HEK293 (cell line): ENCODE results near the gene GPT2.

ENCODE experiments used
- CTCF ChIA-PET: fragments of 350-600 bp; formaldehyde crosslinking; extraction: SDS; loops from one replicate; lab custom pipeline; 2021; ENCODE audit warnings: antibody characterized with exemption; lab: Yijun Ruan, JAX
- POLR2A ChIA-PET: fragments of 300-600 bp; formaldehyde crosslinking; extraction: SDS; loops from one replicate; lab custom pipeline; 2020; ENCODE audit warnings: antibody characterized with exemption, inconsistent platforms; lab: Yijun Ruan, JAX
- H3K27ac ChIP-seq: fragments of 200-500 bp; sonication (Bioruptor generic); 2 replicates; pipeline ENCODE4 v1.5.1; 2014; ENCODE audit warnings: low read depth, low read length, control low read depth, inconsistent platforms; ENCODE audit errors: extremely low read depth
- H3K36me3 ChIP-seq, 2 experiments: fragments of 200-500 bp in 1 of 2; sonication (Bioruptor generic) in 1 of 2; 1 replicate in 1 of 2; 2 replicates in 1 of 2; pipeline ENCODE4 v1.5.1; 2014 to 2017; ENCODE audit warnings: inconsistent platforms in 2 of 2, low read length in 2 of 2; ENCODE audit not compliant: control insufficient read depth in 2 of 2, insufficient read depth in 1 of 2
- H3K4me1 ChIP-seq: fragments of 200-500 bp; sonication (Bioruptor generic); 2 replicates; pipeline ENCODE4 v1.5.1; 2014; ENCODE audit warnings: mild to moderate bottlenecking, low read length, inconsistent platforms; ENCODE audit not compliant: control insufficient read depth, insufficient read depth
- H3K4me3 ChIP-seq: 2 replicates; pipeline ENCODE4 v1.5.1; 2011; ENCODE audit warnings: low read depth, mild to moderate bottlenecking, control low read depth, low read length, moderate library complexity
- H3K9me3 ChIP-seq: fragments of 200-500 bp; sonication (Bioruptor generic); 2 replicates; pipeline ENCODE4 v1.5.1; 2014; ENCODE audit warnings: low read depth, low read length, inconsistent platforms; ENCODE audit not compliant: control insufficient read depth, insufficient read depth
- HOXD13 ChIP-seq: sonication (generic); formaldehyde crosslinking; IDR thresholded peaks from 2 replicates; pipeline ENCODE4 v1.8.0; 2022; ENCODE audit warnings: missing genetic modification reagents, borderline replicate concordance
- KLF17 ChIP-seq: fragments of 450-650 bp; formaldehyde crosslinking; IDR thresholded peaks from 2 replicates; pipeline ENCODE4 v1.5.1; 2016; ENCODE audit warnings: missing biosample characterization, missing genetic modification characterization
- SCRT1 ChIP-seq: fragments of 450-650 bp; formaldehyde crosslinking; IDR thresholded peaks from 2 replicates; pipeline ENCODE4 v1.5.1; 2016; ENCODE audit warnings: missing biosample characterization, missing genetic modification characterization, borderline replicate concordance
- SCRT2 ChIP-seq: fragments of 450-650 bp; formaldehyde crosslinking; IDR thresholded peaks from 2 replicates; pipeline ENCODE4 v1.5.1; 2016; ENCODE audit warnings: missing biosample characterization, missing genetic modification characterization
- ZBTB20 ChIP-seq: fragments of 450-650 bp; formaldehyde crosslinking; IDR thresholded peaks from 2 replicates; pipeline ENCODE4 v1.5.1; 2016; ENCODE audit warnings: missing biosample characterization, missing genetic modification characterization
- ZFP41 ChIP-seq: fragments of 450-650 bp; formaldehyde crosslinking; IDR thresholded peaks from 2 replicates; pipeline ENCODE4 v1.5.1; 2016; ENCODE audit warnings: missing biosample characterization, missing genetic modification characterization, borderline replicate concordance
- ZIC2 ChIP-seq: fragments of 450-650 bp; formaldehyde crosslinking; IDR thresholded peaks from 2 replicates; pipeline ENCODE4 v1.5.1; 2016; ENCODE audit warnings: missing biosample characterization, missing genetic modification characterization
- ZNF175 ChIP-seq: fragments of 450-650 bp; formaldehyde crosslinking; IDR thresholded peaks from 2 replicates; pipeline ENCODE4 v1.5.1; 2016; ENCODE audit warnings: missing biosample characterization, missing genetic modification characterization
- ZNF2 ChIP-seq: fragments of 450-650 bp; formaldehyde crosslinking; IDR thresholded peaks from 2 replicates; pipeline ENCODE4 v1.5.1; 2016; ENCODE audit warnings: missing biosample characterization, missing genetic modification characterization
- ZNF211 ChIP-seq: fragments of 450-650 bp; formaldehyde crosslinking; IDR thresholded peaks from 2 replicates; pipeline ENCODE4 v1.5.1; 2016; ENCODE audit warnings: low read depth, missing biosample characterization, missing genetic modification characterization
- ZNF404 ChIP-seq: fragments of 450-650 bp; formaldehyde crosslinking; IDR thresholded peaks from 2 replicates; pipeline ENCODE4 v1.5.1; 2017; ENCODE audit warnings: missing biosample characterization, missing genetic modification characterization
- ZNF416 ChIP-seq: fragments of 450-650 bp; formaldehyde crosslinking; IDR thresholded peaks from 2 replicates; pipeline ENCODE4 v1.5.1; 2016; ENCODE audit warnings: missing biosample characterization, missing genetic modification characterization
- ZNF558 ChIP-seq: fragments of 450-650 bp; formaldehyde crosslinking; IDR thresholded peaks from 2 replicates; pipeline ENCODE4 v1.5.1; 2016; ENCODE audit warnings: missing biosample characterization, missing genetic modification characterization
- ZNF654 ChIP-seq: fragments of 450-650 bp; formaldehyde crosslinking; IDR thresholded peaks from 2 replicates; pipeline ENCODE4 v1.5.1; 2016; ENCODE audit warnings: low read depth, missing biosample characterization, missing genetic modification characterization
- ZNF660 ChIP-seq: fragments of 450-650 bp; IDR thresholded peaks from 2 replicates; pipeline ENCODE4 v1.5.1; 2018; ENCODE audit warnings: missing biosample characterization, mild to moderate bottlenecking, missing genetic modification characterization
- ZNF670 ChIP-seq: fragments of 450-650 bp; formaldehyde crosslinking; IDR thresholded peaks from 2 replicates; pipeline ENCODE4 v1.5.1; 2016; ENCODE audit warnings: missing biosample characterization, missing genetic modification characterization, low read depth
- ZNF792 ChIP-seq: fragments of 450-650 bp; formaldehyde crosslinking; IDR thresholded peaks from 2 replicates; pipeline ENCODE4 v1.5.1; 2016; ENCODE audit warnings: missing biosample characterization, missing genetic modification characterization
- TF ChIP-seq, protein P1 (sequence below): fragments of 450-650 bp; formaldehyde crosslinking; IDR thresholded peaks from 2 replicates; pipeline ENCODE4 v1.5.1; 2016; ENCODE audit warnings: missing biosample characterization, missing genetic modification characterization
- TF ChIP-seq, protein P2 (sequence below): fragments of 450-650 bp; formaldehyde crosslinking; IDR thresholded peaks from 2 replicates; pipeline ENCODE4 v1.5.1; 2016; ENCODE audit warnings: missing biosample characterization, missing genetic modification characterization
- TF ChIP-seq, protein P3 (sequence below): fragments of 450-650 bp; formaldehyde crosslinking; IDR thresholded peaks from 2 replicates; pipeline ENCODE4 v1.5.1; 2016; ENCODE audit warnings: missing biosample characterization, missing genetic modification characterization

The GPT2 gene

DNA sequence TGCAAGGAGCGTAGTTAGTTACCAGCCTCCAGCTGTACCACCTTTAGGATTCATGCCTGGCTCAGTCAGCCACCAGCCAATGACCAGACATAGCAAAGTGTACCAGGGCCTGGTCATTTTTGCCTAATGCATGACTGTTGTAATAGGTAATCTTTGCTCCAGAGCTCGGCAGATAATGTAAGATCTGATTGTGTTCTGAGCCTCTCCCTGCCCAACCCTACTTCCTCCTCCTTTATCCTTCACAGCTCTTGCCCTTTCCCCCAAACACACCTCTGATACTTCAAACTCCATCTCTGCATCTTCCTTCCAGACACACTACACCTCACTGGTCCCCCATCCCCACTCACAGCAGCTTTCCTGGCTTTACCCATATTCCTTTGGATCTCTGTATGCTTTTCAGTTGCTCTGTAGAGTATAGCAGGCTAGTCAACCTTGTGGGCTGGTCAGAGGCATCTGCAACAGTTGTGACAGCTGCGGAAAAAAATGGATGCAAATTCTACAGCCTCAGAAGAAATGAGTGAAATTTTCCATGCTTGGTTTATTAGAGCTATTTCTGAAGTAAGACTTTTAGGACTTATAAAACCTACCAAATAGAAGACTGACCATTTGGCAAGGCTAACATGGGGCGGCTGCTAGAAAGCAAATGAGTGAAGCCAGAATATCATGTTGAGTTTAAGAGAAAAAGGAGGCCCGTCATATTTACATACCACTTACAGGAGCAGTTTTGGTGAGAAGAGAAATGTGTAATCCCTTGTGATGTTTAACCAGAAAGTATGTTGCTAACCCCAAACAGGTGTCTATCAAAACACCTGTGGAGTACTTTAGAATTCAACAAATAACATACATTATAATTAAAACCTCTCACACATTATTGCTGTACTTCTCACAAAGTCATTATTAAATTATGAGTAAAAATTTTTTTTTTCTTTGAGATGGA lies 33.3 kb upstream of the GPT2 start (continued):
- TF ChIP-seq ZNF404 (tag by site-specific recombination): no peak
- TF ChIP-seq KLF17 (tag by site-specific recombination): no peak

DNA sequence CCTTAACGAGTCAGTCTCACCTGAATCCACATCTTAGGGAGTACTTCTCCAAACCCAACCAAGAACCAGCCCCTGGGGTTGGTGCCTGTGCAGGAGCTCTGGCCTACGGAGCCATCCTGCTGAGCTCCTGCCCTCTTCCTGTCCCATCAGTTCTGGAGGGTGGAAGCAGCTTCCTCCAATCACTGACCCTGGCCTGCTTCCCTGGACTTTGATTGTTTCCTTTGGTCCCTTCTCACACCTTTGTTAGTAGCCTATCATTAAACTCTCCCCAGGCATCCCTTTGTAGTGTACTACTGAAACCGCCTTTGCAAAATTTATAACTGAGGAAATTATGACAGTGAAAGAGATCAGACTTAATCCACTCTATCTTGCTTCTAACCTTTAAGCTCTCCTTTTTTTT lies 32.0 kb upstream of the GPT2 start:
- Histone ChIP-seq H3K36me3 (no peaks in the 10 kb centered on the region), H3K4me3 (no peak overlapping the region), H3K4me1 (no peaks in the 10 kb centered on the region), H3K9me3 (no peaks in the 10 kb centered on the region), H3K27ac (no peak overlapping the region)
- TF ChIP-seq, protein P1, sequence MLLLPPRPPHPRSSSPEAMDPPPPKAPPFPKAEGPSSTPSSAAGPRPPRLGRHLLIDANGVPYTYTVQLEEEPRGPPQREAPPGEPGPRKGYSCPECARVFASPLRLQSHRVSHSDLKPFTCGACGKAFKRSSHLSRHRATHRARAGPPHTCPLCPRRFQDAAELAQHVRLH: no peak
- TF ChIP-seq ZNF670 (tag by site-specific recombination) (no peak), ZNF416 (tag by site-specific recombination) (no peak), ZBTB20 (tag by site-specific recombination) (no peak), ZNF175 (tag by site-specific recombination) (no peak), HOXD13 (no peak), ZNF792 (tag by site-specific recombination) (no peak)
- CTCF ChIA-PET: interaction anchor here (0.6 to 3.5 kb wide), 10 partner anchors 11 to 307 kb away, joined by 3 to 25 read pairs (median 4); partner anchors contain the start of genes GPT2 and NETO2
- POLR2A ChIA-PET: interaction anchor here (1.3 kb wide), 1 partner anchor 8 kb away, joined by 4 read pairs; no protein-coding TSS in a partner anchor

GRCh38 chr16:46853713-46854443 lies 30.3 kb upstream of the GPT2 start:
- H3K4me1 ChIP-seq: no peaks in the 10 kb centered on the region
- ChIA-PET CTCF (interaction anchor here (0.6 to 3.5 kb wide), 34 partner anchors 9 to 1313 kb away, joined by 3 to 56 read pairs (median 5); partner anchors contain the start of gene GPT2), POLR2A (interaction anchor here (0.6 to 1.8 kb wide), 2 partner anchors 30 to 72 kb away, joined by 3 to 5 read pairs; partner anchors contain the start of gene GPT2)
- TF ChIP-seq ZNF2 (tag by site-specific recombination) (0 out of 2 replicates have a peak, but pooled peaks have one; percentile 26), ZNF404 (tag by site-specific recombination) (no peak), ZIC2 (tag by site-specific recombination) (peak; percentile 79), ZNF211 (tag by site-specific recombination) (no peak), SCRT1 (peak; percentile 95), ZNF660 (tag by site-specific recombination) (peak; percentile 81), ZNF654 (tag by site-specific recombination) (peak; percentile 85), ZFP41 (tag by site-specific recombination) (no peak), ZNF558 (tag by site-specific recombination) (no peak), SCRT2 (peak; percentile 98)
- TF ChIP-seq, protein P2, sequence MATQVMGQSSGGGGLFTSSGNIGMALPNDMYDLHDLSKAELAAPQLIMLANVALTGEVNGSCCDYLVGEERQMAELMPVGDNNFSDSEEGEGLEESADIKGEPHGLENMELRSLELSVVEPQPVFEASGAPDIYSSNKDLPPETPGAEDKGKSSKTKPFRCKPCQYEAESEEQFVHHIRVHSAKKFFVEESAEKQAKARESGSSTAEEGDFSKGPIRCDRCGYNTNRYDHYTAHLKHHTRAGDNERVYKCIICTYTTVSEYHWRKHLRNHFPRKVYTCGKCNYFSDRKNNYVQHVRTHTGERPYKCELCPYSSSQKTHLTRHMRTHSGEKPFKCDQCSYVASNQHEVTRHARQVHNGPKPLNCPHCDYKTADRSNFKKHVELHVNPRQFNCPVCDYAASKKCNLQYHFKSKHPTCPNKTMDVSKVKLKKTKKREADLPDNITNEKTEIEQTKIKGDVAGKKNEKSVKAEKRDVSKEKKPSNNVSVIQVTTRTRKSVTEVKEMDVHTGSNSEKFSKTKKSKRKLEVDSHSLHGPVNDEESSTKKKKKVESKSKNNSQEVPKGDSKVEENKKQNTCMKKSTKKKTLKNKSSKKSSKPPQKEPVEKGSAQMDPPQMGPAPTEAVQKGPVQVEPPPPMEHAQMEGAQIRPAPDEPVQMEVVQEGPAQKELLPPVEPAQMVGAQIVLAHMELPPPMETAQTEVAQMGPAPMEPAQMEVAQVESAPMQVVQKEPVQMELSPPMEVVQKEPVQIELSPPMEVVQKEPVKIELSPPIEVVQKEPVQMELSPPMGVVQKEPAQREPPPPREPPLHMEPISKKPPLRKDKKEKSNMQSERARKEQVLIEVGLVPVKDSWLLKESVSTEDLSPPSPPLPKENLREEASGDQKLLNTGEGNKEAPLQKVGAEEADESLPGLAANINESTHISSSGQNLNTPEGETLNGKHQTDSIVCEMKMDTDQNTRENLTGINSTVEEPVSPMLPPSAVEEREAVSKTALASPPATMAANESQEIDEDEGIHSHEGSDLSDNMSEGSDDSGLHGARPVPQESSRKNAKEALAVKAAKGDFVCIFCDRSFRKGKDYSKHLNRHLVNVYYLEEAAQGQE (tag by site-specific recombination): peak; percentile 63; the same call in 1 of the 2 replicates
- TF ChIP-seq, protein P3, sequence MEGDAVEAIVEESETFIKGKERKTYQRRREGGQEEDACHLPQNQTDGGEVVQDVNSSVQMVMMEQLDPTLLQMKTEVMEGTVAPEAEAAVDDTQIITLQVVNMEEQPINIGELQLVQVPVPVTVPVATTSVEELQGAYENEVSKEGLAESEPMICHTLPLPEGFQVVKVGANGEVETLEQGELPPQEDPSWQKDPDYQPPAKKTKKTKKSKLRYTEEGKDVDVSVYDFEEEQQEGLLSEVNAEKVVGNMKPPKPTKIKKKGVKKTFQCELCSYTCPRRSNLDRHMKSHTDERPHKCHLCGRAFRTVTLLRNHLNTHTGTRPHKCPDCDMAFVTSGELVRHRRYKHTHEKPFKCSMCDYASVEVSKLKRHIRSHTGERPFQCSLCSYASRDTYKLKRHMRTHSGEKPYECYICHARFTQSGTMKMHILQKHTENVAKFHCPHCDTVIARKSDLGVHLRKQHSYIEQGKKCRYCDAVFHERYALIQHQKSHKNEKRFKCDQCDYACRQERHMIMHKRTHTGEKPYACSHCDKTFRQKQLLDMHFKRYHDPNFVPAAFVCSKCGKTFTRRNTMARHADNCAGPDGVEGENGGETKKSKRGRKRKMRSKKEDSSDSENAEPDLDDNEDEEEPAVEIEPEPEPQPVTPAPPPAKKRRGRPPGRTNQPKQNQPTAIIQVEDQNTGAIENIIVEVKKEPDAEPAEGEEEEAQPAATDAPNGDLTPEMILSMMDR (tag by site-specific recombination): peak; percentile 78
- no peaks in the 10 kb centered on the region for H3K36me3 ChIP-seq
- no peak overlapping the region for H3K4me3 ChIP-seq
- no peaks in the 10 kb centered on the region for H3K9me3 ChIP-seq
- no peak overlapping the region for H3K27ac ChIP-seq
